OCI-LY1 (cell line): ENCODE data around the gene SH3BP5L.

Experiments used
- H2AFZ ChIP-seq: fragments of 200-600 bp; sonication (generic), shearing (Covaris generic); 2 replicates; pipeline ENCODE4 v1.6.0; 2014; ENCODE audit warnings: antibody characterized with exemption, mild to moderate bottlenecking, low read length
- H3F3A ChIP-seq: fragments of 200-600 bp; sonication (generic), shearing (Covaris generic); 2 replicates; pipeline ENCODE4 v1.6.0; 2014; ENCODE audit warnings: mild to moderate bottlenecking, antibody characterized with exemption, low read length, moderate library complexity; ENCODE audit not compliant: insufficient read depth
- H3K27ac ChIP-seq: fragments of 200-600 bp; sonication (generic); 2 replicates; pipeline ENCODE4 v1.5.1; 2014; ENCODE audit warnings: low read length, mixed run types, mild to moderate bottlenecking, low read depth; ENCODE audit not compliant: poor library complexity, severe bottlenecking
- H3K27me3 ChIP-seq: fragments of 200-600 bp; sonication (generic); 2 replicates; pipeline ENCODE4 v1.6.0; 2014; ENCODE audit warnings: antibody characterized with exemption, mild to moderate bottlenecking, low read length, moderate library complexity; ENCODE audit not compliant: insufficient read depth
- H3K36me3 ChIP-seq: fragments of 200-600 bp; sonication (generic); 2 replicates; pipeline ENCODE4 v1.6.1; 2014; ENCODE audit warnings: mild to moderate bottlenecking, antibody characterized with exemption, low read length, moderate library complexity, mixed read lengths; ENCODE audit not compliant: insufficient read depth
- H3K4me1 ChIP-seq: fragments of 200-600 bp; sonication (generic); 2 replicates; pipeline ENCODE4 v1.5.1; 2014; ENCODE audit warnings: mild to moderate bottlenecking, low read length, moderate library complexity; ENCODE audit not compliant: insufficient read depth, severe bottlenecking
- H3K4me2 ChIP-seq: fragments of 200-600 bp; sonication (generic), shearing (Covaris generic); 2 replicates; pipeline ENCODE4 v1.6.1; 2014; ENCODE audit warnings: low read length
- H3K4me3 ChIP-seq: fragments of 200-600 bp; sonication (generic); 2 replicates; pipeline ENCODE4 v1.5.1; 2014; ENCODE audit warnings: low read length, low read depth, mild to moderate bottlenecking, mixed read lengths; ENCODE audit not compliant: poor library complexity, severe bottlenecking
- H3K79me2 ChIP-seq: fragments of 200-600 bp; shearing (Covaris generic); 2 replicates; pipeline ENCODE4 v1.6.1; 2016; ENCODE audit warnings: mixed run types, low read length, mixed read lengths; ENCODE audit not compliant: insufficient read depth
- H3K9ac ChIP-seq: fragments of 200-600 bp; sonication (generic), shearing (Covaris generic); 2 replicates; pipeline ENCODE4 v1.6.1; 2014; ENCODE audit warnings: mild to moderate bottlenecking, low read length, mixed read lengths
- H3K9me2 ChIP-seq: fragments of 200-600 bp; sonication (generic), shearing (Covaris generic); 2 replicates; pipeline ENCODE4 v1.6.1; 2014; ENCODE audit warnings: low read depth, mild to moderate bottlenecking, low read length, mixed read lengths
- H3K9me3 ChIP-seq: fragments of 200-600 bp; shearing (Covaris generic); 2 replicates; pipeline ENCODE4 v1.6.1; 2014; ENCODE audit warnings: low read length, mixed read lengths
- H4K20me1 ChIP-seq: fragments of 200-600 bp; sonication (generic), shearing (Covaris generic); 2 replicates; pipeline ENCODE4 v1.6.0; 2016; ENCODE audit warnings: mild to moderate bottlenecking, low read length; ENCODE audit not compliant: insufficient read depth
- EZH2 ChIP-seq: fragments of 200-600 bp; sonication (generic), shearing (Covaris generic); IDR thresholded peaks from 2 replicates; pipeline ENCODE4 v1.8.0; 2017; ENCODE audit warnings: borderline replicate concordance, mixed run types, mild to moderate bottlenecking, antibody characterized with exemption, low read length, moderate library complexity, mixed read lengths
- TF ChIP-seq, protein P1 (sequence below): fragments of 200-600 bp; sonication (generic), shearing (Covaris generic); IDR thresholded peaks from 2 replicates; pipeline ENCODE4 v1.5.1; 2017; ENCODE audit warnings: mild to moderate bottlenecking, antibody characterized with exemption, low read length, moderate library complexity, mixed read lengths

SH3BP5L gene

DNA sequence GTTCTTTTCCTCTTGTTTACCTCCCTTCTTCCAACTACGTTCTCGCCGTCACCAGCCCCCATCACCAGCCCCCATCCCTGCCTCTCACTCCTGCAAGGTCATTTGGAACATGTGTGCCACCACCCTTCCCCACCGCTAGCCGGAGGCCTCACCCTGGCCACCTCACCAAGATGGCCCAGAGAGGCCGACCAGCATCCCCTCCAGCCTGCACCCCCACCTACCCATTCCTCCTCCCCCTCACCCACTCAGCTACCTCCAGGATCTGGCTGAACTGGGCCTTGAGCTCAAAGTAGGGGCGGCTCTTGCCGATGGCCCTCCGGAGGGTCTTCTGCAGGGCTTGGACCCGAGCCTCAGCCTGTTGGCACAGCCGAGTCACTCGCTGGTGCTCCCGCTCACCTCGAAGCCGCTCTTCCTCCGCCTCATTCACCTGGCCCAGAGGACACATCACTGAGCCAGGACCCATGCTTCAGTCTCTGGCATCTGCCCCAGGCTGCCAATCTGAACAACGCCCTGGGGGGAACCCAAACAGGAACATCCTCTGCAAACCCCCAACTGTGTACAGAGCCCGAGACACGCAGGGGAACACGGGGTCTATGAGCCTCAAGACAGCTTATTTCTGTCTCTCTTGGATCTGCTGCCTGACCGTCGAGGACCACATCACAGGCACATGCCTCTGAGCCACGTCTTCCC is 12.8 kb downstream of the SH3BP5L start:
- TF ChIP-seq, protein P1, sequence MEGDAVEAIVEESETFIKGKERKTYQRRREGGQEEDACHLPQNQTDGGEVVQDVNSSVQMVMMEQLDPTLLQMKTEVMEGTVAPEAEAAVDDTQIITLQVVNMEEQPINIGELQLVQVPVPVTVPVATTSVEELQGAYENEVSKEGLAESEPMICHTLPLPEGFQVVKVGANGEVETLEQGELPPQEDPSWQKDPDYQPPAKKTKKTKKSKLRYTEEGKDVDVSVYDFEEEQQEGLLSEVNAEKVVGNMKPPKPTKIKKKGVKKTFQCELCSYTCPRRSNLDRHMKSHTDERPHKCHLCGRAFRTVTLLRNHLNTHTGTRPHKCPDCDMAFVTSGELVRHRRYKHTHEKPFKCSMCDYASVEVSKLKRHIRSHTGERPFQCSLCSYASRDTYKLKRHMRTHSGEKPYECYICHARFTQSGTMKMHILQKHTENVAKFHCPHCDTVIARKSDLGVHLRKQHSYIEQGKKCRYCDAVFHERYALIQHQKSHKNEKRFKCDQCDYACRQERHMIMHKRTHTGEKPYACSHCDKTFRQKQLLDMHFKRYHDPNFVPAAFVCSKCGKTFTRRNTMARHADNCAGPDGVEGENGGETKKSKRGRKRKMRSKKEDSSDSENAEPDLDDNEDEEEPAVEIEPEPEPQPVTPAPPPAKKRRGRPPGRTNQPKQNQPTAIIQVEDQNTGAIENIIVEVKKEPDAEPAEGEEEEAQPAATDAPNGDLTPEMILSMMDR, result no peak
- TF ChIP-seq EZH2, result no peak
- no peaks in the 10 kb centered on the region for H3K9me3 ChIP-seq
- peaks cover 41% of the 10 kb centered on the region for H3K36me3 ChIP-seq
- H3K4me1 ChIP-seq, result no peaks in the 10 kb centered on the region
- no peak overlapping the region for H3K4me3 ChIP-seq
- no peaks in the 10 kb centered on the region for H3K9me2 ChIP-seq
- no peak overlapping the region for H3K9ac ChIP-seq
- H3K4me2 ChIP-seq, result no peak overlapping the region
- H3K79me2 ChIP-seq, result no peaks in the 10 kb centered on the region
- H4K20me1 ChIP-seq, result no peaks in the 10 kb centered on the region
- no peaks in the 10 kb centered on the region for H3F3A ChIP-seq
- no peaks in the 10 kb centered on the region for H3K27me3 ChIP-seq
- H2AFZ ChIP-seq, result no peak overlapping the region
- H3K27ac ChIP-seq, result no peak overlapping the region

DNA sequence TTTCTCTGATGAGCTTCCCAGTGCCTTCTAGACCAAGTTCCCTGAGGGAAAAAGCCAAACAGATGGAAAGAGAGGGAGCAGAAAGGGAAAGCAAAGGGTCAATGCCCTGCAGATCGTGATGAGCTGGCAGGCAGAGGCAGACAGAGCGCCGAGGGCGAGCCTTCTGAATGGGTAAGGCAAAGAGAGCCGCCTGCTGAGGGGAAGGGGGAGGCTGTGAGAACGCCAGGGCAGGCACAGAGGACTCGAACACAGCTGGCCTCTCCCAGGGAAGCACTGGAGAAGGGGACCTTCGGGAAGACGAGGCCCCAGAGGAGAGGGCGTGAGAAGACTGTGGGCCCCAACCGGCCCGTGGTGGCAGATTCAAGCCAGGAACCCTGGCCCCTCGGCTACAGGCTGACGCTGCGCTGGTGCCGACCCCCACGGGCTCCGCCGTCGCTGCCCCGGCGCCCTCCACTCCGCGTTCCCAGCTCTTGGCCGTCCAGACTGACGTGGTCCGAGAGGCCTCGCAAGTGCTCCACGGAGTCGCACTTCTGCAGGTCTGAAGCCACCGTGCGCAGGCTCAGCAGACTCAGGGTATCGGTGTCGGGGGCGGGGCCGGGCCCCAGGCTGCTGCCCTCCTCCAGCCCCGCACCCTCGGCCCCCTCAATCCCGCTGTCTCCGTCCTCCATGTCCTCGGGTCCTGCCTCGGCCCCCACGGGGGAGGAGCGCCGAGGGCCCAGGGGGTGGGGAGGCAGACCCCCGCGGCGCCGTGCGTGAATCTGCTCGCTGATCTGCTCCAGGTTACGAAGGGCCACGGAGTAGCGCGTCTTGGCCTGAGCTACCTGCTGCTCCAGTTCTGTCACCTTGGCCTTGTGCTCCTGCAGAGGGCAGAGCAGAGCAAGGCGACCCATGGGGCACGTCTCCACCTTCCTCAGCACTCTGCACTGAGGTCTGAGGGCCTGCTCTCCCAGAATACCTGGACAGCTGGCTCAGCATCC is 13.9 kb downstream of the SH3BP5L start:
- Histone ChIP-seq H3K79me2 (no peaks in the 10 kb centered on the region), H3K9me3 (no peaks in the 10 kb centered on the region), H3K36me3 (peaks cover 39% of the 10 kb centered on the region), H3K4me2 (no peak overlapping the region), H3K9me2 (no peaks in the 10 kb centered on the region), H3K4me1 (no peaks in the 10 kb centered on the region), H4K20me1 (no peaks in the 10 kb centered on the region), H3K27ac (no peak overlapping the region), H2AFZ (no peak overlapping the region), H3K27me3 (no peaks in the 10 kb centered on the region), H3K9ac (no peak overlapping the region), H3F3A (no peaks in the 10 kb centered on the region), H3K4me3 (no peak overlapping the region)
- no peak for TF ChIP-seq EZH2
- TF ChIP-seq, protein P1, result peak; percentile 8; the same call in 1 of the 2 replicates

DNA sequence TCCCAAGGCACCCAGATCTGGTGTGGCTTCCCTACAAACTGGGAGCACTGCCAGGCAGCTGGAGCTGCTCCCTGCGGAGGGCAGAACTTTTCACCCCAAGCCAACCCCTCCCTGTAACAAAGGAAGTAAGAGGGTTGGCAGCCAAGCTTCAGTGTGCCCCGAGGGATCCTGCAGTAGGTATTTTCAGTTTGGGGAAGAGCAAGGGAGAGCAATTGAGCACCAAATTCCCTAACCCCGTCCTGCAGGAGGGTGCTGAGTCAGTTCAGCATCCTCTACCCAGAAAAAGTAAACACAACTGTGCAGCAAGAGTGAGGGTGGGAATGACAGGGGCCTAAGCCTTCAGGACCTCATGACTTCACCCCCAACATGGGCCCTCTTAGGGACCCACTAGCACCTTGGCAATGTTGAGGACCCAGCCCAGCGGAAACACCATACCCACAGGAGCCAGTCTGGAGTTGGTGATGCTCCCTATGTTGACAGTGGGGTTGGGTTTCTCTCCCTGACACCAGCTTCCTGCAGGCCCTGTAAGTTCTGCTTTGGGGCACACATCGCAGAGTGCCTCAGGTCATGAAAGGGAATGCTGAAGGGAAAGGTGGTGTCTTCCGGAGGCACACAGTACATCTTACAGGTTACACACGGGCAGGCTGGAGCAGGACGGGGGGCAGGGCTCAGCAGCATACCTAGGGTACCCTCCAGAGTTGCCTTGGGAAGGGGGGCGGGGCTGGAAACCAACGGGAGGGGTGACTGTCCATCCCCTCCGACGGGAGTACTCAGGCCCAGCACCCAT is 14.8 kb downstream of the SH3BP5L start:
- Histone ChIP-seq H3K9ac (no peak overlapping the region), H3K9me2 (no peaks in the 10 kb centered on the region), H3K27me3 (no peaks in the 10 kb centered on the region), H3K36me3 (peaks cover 30% of the 10 kb centered on the region), H3K4me2 (no peak overlapping the region), H3K4me3 (no peak overlapping the region), H3F3A (no peaks in the 10 kb centered on the region), H3K4me1 (peaks cover 2% of the 10 kb centered on the region), H3K9me3 (no peaks in the 10 kb centered on the region), H4K20me1 (no peaks in the 10 kb centered on the region), H3K79me2 (no peaks in the 10 kb centered on the region), H2AFZ (no peak overlapping the region), H3K27ac (no peak overlapping the region)
- TF ChIP-seq, protein P1, result no peak
- TF ChIP-seq EZH2, result no peak
